Measurements from ENCODE around the gene ZNF397.
A peak's percentile ranks its signal among the peaks of the same experiment; 100 is the strongest.

Gene ZNF397

GRCh38 chr18:35193316-35193715, 47.5 kb upstream of the ZNF397 start:
- no peak for ATAC-seq
- TF ChIP-seq ZNF565 (CRISPR knock-in tag; conservative IDR thresholded peaks at IDR 0.05; ENCODE audit: low read depth) (no peak), TCF4 (CRISPR knock-in tag; IDR thresholded peaks at IDR 0.05; ENCODE audit: borderline replicate concordance) (no peak), CSDC2 (CRISPR knock-in tag; IDR thresholded peaks at IDR 0.05) (no peak), CREB5 (CRISPR knock-in tag; IDR thresholded peaks at IDR 0.05; ENCODE audit: low read depth) (no peak), ARNTL (CRISPR knock-in tag; IDR thresholded peaks at IDR 0.05; ENCODE audit: borderline replicate concordance, low read depth) (no peak)

- TF ChIP-seq TOX (CRISPR knock-in tag; IDR thresholded peaks at IDR 0.05; ENCODE audit: borderline replicate concordance) (no peak), ZNF70 (CRISPR knock-in tag; IDR thresholded peaks at IDR 0.05) (no peak), ISL1 (CRISPR knock-in tag; IDR thresholded peaks at IDR 0.05) (peak; percentile 12; the same call in 1 of the 2 replicates), BACH2 (CRISPR knock-in tag; IDR thresholded peaks at IDR 0.05; ENCODE audit: borderline replicate concordance) (no peak)
Measured at GRCh38 chr18:35197296-35197695, 43.5 kb upstream of the ZNF397 start.

GRCh38 chr18:35201256-35201931, 39.4 kb upstream of the ZNF397 start:
- ATAC-seq = no peak
- no peak for TF ChIP-seq ZNF8 (CRISPR knock-in tag; IDR thresholded peaks at IDR 0.05)
- no peak for TF ChIP-seq CSRNP3 (CRISPR knock-in tag; IDR thresholded peaks at IDR 0.05)
- peak; percentile 52; the same call in 1 of the 2 replicates for TF ChIP-seq TSHZ2 (CRISPR knock-in tag; IDR thresholded peaks at IDR 0.05)
- TF ChIP-seq CSDC2 (CRISPR knock-in tag; IDR thresholded peaks at IDR 0.05) = no peak
- TF ChIP-seq BACH2 (CRISPR knock-in tag; IDR thresholded peaks at IDR 0.05; ENCODE audit: borderline replicate concordance) = no peak
- no peak for TF ChIP-seq ZC3H10 (CRISPR knock-in tag; IDR thresholded peaks at IDR 0.05)
- TF ChIP-seq ZFP3 (CRISPR knock-in tag; IDR thresholded peaks at IDR 0.05) = no peak
- no peak for TF ChIP-seq ISL1 (CRISPR knock-in tag; IDR thresholded peaks at IDR 0.05)
- peak; percentile 61; the same call in 1 of the 2 replicates for TF ChIP-seq TCF4 (CRISPR knock-in tag; IDR thresholded peaks at IDR 0.05; ENCODE audit: borderline replicate concordance)
- no peak for TF ChIP-seq RARB (CRISPR knock-in tag; IDR thresholded peaks at IDR 0.05)
- TF ChIP-seq PPARA (CRISPR knock-in tag; IDR thresholded peaks at IDR 0.05; ENCODE audit: borderline replicate concordance) = no peak

More at GRCh38 chr18:35197296-35197695, 43.5 kb upstream of the ZNF397 start:
- no peak for ATAC-seq

GRCh38 chr18:35203067-35203466, 37.8 kb upstream of the ZNF397 start:
- TF ChIP-seq PPARA (CRISPR knock-in tag; IDR thresholded peaks at IDR 0.05; ENCODE audit: borderline replicate concordance) = no peak
- no peak for TF ChIP-seq POU6F1 (CRISPR knock-in tag; IDR thresholded peaks at IDR 0.05; ENCODE audit: borderline replicate concordance, low read depth)
- no peak for TF ChIP-seq GLIS3 (CRISPR knock-in tag; IDR thresholded peaks at IDR 0.05)
- no peak for TF ChIP-seq BACH2 (CRISPR knock-in tag; IDR thresholded peaks at IDR 0.05; ENCODE audit: borderline replicate concordance)
- no peak for TF ChIP-seq ZNF565 (CRISPR knock-in tag; conservative IDR thresholded peaks at IDR 0.05; ENCODE audit: low read depth)
- TF ChIP-seq ZFP30 (CRISPR knock-in tag; IDR thresholded peaks at IDR 0.05) = no peak
- no peak for TF ChIP-seq PATZ1 (CRISPR knock-in tag; IDR thresholded peaks at IDR 0.05; ENCODE audit: borderline replicate concordance)
- no peak for TF ChIP-seq TCF4 (CRISPR knock-in tag; IDR thresholded peaks at IDR 0.05; ENCODE audit: borderline replicate concordance)
- no peak for ATAC-seq

Data from SK-N-SH treated with all-trans-retinoic acid at 6 μM for 48 hours (cell line).